ENCODE measurements around the gene PITX1.

GRCh38 chr5:135007749-135008363 is 26.2 kb downstream of the PITX1 start:
- no peak for TF ChIP-seq SIN3A (IDR thresholded peaks at IDR 0.05; ENCODE audit: borderline replicate concordance, insufficient read depth, low read length)
- TF ChIP-seq, protein P1, sequence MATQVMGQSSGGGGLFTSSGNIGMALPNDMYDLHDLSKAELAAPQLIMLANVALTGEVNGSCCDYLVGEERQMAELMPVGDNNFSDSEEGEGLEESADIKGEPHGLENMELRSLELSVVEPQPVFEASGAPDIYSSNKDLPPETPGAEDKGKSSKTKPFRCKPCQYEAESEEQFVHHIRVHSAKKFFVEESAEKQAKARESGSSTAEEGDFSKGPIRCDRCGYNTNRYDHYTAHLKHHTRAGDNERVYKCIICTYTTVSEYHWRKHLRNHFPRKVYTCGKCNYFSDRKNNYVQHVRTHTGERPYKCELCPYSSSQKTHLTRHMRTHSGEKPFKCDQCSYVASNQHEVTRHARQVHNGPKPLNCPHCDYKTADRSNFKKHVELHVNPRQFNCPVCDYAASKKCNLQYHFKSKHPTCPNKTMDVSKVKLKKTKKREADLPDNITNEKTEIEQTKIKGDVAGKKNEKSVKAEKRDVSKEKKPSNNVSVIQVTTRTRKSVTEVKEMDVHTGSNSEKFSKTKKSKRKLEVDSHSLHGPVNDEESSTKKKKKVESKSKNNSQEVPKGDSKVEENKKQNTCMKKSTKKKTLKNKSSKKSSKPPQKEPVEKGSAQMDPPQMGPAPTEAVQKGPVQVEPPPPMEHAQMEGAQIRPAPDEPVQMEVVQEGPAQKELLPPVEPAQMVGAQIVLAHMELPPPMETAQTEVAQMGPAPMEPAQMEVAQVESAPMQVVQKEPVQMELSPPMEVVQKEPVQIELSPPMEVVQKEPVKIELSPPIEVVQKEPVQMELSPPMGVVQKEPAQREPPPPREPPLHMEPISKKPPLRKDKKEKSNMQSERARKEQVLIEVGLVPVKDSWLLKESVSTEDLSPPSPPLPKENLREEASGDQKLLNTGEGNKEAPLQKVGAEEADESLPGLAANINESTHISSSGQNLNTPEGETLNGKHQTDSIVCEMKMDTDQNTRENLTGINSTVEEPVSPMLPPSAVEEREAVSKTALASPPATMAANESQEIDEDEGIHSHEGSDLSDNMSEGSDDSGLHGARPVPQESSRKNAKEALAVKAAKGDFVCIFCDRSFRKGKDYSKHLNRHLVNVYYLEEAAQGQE (IDR thresholded peaks at IDR 0.05; ENCODE audit: insufficient read depth in 1 of 2, low read depth in 2 of 2, low read length in 2 of 2), result no peak
- TF ChIP-seq POLR2AphosphoS5 (IDR thresholded peaks at IDR 0.05; ENCODE audit: low read depth, low read length), result no peak

All from PFSK-1 (cell line).